ENCODE measurements around the gene CNBD2.
A peak's percentile ranks its signal among the peaks of the same experiment; 100 is the strongest.
"Not testable (repeated sequence)": the region's sequence is repeated elsewhere in the genome, so short reads cannot be mapped to it uniquely, and the experiment has no call there.

The CNBD2 gene

DNA sequence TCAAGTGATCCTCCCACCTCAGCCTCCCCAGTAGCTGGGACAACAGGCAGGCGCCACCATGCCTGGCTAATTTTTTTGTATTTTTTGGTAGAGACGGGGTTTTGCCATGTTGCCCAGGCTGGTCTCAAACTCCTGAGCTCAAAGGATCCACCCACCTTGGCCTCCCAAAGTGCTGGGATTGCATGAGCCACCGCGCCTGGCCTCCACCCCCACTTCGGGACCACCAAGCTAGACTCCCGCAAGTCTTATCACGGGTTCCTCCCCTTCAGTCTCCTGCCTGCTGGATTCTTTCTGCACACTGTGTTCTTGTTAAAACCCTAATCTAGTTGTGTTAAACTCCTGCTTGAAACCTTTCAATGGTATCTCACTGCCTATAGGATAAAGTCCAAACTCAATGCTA is 57.7 kb downstream of the CNBD2 start:
- DNase-seq = not testable (repeated sequence)

DNA sequence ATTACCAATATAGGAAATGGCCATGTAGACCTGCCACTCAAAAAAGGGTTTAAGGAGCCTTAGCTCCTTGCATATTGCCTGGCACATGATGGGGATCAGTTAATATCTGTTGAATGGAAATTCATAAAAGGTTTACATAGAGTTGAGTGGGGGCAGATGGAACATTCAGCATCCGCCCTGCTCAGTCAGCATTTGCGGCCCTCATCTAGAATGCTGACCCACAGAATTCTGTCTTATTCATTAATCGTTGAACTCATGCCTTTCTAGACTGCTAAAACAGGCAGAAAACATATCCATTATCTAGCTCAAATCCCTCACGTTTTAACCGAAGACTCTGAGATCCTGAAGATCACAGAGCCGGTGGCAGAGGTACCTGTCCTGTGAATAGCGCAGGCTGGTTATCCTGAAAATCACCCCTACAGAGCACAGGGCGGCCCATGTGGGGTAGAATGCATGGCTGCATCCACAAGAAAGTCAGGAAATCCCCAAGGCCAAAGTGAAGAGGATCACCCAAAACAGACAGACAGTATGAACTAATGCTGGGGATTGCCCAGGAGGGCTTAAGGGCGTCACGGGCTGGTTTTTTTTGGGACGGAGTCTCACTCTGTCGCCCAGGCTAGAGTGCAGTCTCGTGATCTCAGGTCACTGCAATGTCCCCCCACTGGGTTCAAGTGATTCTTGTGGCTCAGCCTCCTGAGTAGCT is 59.9 kb downstream of the CNBD2 start:
- DNase-seq = no peak

DNA sequence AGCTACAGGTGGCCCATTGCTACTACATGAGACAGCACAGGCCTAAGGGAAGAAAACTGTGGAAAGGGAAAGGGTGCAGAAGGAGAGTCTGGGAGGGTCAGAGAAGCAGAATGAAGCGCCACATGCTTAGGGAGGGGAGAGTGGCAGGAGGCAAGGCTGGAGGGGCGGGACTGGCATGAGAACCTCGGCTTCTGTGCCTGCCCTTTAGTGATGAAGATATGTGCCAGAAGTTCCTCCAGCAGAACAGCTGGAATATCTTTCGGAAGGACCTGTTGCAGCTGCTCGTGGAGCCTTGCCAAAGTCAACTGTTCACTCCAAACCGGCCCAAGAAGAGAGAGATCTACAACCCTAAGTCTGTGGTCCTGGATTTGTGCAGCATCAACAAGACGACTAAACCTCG is 61.8 kb downstream of the CNBD2 start:
- DNase-seq = no peak

DNA sequence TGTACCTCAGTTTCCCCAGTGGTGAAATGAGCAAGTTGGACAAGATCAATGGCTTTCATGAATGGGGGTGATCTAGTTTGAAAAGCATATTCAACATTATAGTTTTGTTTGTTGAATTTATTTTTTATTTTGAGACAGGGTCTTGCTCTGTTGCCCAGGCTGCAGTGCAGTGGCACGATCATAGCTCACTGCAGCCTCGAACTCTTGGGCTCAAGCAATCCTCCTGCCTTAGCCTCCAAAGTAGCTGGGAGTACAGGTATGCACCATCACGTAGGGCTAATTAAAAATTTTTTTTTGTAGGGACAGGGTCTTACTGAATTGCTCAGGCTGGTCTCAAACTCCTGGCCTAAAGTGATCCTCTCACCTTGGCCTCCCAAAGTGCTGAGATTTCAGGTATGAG is 63.4 kb downstream of the CNBD2 start:
- no peak for DNase-seq

DNA sequence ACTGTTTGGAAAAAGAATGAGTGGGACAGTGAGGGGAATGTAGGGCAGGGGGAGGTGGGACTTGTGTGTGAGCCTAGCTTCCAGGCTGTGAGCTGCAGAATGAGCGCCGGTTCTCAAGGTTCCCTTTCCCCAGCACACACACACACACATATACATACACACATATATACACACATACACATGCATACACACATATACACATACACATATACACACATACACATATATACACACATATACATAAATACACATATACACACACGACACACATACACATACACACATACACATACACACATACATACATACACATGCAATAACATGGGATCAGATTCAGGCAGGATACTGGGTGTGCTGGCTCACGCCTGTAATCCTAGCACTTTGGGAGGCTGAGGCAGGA is 66.5 kb downstream of the CNBD2 start:
- DNase-seq = no peak

DNA sequence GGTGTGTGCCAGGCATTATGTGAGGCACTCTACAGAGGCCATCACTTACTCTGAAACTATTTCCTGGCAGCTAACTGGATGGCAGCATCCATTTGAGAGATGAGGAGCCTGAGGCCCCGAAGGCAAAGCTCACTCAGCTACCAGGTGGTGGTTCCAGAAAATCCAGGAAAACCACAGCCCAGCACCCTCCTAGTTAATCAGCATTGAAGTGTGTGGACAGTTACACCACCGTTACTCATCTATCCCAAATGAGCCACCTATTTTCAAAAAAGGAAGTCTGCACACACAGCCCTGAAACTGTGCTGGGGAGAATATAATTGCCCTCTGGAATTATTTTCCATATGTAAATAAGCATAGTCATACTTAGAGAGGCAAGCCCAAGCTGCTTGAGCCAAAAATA is 67.4 kb downstream of the CNBD2 start:
- no peak for DNase-seq

DNA sequence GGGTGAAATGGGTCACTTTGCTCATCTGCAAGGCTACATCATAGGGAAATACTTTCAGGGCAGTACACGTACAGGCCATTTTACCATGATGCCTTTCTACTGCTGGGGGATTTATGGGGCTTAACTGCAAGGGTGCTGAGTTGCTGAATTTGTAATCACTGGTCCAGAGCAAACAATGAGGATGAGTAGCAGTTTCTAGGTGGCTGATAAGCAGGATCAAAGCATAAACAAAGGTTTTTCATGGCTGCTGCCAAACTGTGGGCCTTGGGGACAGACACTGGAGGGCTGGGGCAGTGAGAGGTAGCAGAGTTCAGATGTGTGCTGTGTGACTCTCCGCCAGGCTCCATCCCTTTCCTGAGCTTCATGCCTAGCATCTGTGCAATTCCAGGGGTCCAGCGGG is 68.3 kb downstream of the CNBD2 start:
- no peak for DNase-seq

DNA sequence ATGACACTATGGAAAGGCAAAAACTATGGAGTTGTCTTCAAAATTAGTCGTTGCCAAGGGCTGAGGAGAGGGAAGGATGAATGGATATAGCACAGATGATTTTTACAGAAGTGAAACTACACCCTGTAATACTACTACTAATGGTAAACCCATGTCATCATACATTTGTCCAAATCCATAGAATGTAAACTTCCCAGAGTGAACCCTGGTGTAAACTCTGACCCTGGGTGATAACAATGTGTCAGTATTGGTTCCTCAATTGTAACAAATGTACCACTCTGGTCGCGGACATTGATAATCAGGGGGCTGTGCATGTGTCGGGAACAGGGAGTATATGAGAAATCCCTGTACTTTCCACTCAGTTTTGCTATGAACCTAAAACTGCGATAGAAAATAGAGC is 72.2 kb downstream of the CNBD2 start:
- peak; percentile 25 to 69 for DNase-seq

DNA sequence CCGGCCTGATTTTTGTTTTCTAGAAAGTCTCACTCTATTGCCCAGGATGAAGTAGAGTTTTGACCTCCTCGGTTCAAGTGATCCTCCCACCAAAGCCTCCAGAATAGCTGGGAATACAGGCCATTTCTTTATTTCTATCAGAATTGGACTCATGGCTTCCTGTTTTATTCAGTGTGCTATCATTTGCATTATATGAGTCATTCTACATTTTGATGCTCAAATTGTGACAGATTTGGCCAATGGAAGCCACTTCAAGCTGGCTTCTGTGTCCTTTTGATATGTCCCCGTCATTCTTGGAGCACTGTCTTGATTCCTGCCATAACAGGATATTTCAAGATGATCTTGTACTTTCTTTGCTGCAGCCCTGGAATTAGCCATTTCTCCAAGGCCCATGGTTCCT is 75.1 kb downstream of the CNBD2 start:
- peak in 1 of 2 donors; percentile 12 for DNase-seq

DNA sequence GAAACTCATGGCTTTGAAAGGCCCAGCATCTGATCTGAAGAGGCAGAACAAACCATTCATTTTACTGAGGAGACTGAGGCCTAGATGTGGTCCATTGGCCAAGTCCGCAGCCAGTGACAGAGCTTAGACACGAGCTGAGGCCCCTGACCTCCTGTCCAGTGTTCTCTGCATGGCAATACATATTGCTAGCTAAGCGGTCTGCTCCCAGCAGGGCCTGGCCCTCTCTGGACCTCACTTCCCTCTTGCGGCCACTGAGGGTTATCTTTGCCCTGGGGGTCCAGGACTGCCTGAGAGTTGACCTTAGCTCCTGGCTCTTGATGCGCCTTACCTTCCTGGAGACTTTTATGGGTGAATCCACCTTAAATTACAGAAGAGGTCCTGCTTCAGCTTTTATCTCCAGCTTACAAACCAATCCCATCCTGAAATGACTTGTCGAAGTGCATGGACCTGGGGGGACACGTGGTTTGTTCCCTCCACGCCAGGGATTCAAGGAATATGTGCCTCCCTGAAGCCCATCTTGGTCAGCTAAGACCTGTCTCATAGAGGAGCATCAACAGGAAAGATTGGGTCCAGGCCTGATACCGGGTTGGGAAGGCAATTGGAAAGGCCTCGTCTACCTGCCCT is 75.6 kb downstream of the CNBD2 start:
- DNase-seq = no peak

DNA sequence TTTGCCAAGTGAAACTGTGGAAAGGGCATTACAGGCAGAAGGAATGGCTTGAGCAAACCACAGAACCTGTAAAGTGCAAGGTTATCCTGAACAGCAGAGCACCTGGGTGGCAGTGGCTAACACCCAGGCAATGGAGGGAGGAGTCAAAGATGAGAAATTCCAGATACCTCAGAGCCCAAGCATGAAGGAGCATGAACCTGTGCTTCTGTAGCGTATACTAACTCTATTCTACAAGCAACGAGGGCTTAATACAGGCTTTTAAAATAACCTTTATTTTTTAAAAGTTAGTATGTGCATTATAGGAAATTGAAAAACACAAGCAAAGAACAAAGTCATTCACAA is 77.0 kb downstream of the CNBD2 start:
- no peak for DNase-seq

DNA sequence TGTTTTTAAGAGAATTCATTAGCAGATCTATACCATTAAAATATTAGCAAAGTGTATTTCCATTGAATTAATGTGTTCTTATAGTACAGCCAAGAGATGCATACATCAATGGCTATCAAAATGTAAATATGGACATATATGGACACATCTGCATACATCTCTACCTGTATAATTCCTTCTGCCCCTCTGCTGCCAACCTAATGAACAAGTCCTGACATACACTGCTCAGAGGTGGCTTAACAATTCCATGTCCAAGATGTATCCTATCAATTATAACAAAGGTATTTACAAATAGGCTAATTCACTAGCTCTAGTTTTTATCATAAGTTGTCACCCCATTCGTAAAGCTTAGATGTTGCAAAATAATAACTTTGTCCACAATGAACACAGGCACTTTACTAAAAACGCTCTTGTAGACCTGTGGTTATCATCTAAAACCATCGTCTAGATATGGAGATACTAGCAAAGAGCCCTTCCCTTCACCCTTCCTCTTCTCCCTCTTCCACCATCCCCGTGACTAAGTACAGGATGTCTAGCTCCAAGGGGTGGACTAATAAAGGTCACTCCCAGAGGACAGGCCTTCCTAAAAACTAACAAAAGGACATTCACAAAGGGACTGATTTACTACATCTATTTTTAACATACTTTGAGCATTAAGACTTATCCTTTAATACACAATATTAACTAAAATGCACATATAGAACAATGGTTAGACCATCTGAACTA is 77.8 kb downstream of the CNBD2 start:
- not testable (repeated sequence) for DNase-seq

DNA sequence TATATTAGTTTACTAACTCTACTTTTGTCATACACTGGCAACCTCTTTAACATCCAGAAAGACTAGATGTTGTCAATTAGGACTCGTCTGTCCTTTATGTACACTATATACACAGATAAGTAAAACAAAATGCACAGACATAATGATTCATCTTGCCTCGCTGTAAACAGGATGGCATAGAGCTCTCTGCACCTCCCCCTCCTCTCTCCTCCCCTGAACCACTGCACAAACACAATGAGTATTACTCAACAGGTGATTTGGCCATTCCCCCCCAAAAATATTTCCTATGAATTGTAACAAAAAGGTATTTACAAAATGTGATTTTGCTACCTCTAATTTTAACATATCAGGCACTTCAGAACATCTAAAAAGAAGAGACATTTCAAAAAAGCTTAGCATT is 81.0 kb downstream of the CNBD2 start:
- DNase-seq = not testable (repeated sequence)

DNA sequence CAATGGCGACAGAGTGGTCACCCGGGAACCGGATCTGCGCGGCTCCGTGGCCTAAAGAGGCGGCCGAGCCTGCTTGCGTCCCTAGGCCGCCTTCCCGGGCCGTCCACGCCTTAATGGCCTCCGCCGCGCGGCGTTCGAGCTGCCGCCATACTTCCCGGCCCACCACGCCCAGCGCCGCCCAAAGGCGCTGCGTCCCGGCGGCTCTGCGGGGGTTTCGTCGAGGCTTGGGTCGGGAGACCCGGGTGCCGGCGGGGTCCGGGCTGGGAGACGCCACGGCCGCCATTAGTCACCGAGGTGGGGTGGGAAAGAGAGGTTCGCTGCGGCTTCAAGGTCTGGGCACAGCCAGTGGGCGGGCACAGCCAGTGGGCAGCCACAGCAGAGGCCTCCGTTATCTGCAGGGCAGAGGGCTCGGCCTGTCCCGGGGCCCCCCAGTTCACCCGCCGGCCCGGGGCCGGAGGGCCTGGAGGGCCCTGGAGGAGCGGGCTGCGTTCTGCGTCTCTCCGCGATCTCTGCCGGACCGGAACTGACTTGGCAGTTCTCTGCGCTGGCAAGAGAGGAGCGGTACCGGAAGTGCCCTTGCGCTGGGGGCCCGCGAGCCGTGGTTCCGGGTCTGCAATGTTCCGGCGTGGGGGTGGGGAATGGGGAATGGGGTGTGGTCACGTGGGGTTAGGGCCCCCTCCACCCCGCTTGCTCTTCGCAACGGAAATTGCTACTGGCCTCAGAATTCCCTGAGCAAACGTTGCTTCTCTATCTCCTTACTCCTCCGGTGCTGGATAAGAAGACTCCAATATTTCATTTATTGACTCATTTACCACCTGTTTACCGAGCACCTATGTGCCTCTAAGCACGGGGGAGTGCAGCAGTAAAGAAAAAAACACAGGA is 82.3 kb downstream of the CNBD2 start:
- DNase-seq = peak; percentile 88 to 90

DNA sequence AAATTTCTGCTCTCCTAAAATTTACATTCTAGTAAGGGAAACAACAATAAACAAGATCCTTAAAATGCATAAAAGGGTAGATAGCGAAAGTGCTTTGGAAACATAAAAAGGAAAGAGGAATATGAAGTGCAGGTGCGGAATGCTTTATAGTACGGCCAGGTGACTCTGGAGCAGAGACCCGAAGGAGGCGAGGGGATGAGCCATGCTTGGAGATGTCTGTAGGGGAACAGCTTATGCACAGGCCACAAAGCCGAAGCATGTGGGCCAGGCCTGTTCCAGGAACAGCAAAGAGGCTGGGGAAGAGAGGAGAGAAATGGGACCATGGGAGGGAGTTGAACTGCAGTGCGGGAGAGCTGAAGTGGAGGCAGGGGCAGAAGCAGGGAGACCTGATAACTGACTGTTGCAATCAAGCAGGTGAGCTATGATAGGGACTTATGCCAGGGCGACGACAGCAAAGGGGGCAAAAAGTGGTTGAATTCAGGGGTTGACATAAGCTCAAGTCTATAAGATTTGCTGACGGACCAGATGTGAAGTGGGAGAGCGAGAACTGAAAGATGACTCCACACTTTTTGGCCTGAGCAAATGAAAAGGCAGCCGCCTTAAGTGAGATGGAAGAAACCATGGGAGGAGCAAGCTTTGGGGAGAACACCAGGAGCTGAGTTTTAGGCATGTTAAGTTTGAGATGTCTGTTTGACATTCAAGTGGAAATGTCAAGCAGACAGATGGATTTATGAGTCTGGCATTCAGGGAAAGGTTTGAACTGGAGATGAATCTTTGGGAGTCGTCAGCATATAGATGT is 83.1 kb downstream of the CNBD2 start:
- no peak for DNase-seq

DNA sequence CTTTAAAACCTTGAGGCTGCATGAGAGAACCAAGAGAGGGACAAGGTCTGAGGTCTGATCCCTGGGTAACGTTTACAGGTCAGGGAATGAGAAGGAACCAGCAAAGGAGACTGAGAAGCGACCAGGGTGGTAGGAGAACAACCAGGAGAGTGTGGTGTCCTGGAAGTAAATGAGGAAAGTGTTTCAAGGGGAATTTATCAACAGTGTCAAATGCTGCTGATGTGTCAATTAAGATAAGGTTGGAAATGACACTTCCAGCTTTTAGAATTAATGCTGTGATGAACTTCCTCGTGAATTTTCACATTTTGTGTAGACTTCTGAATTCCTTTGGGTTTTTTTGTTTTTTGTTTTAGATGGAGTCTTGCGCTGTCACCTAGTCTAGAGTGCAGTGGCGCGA is 83.7 kb downstream of the CNBD2 start:
- DNase-seq = no peak

DNA sequence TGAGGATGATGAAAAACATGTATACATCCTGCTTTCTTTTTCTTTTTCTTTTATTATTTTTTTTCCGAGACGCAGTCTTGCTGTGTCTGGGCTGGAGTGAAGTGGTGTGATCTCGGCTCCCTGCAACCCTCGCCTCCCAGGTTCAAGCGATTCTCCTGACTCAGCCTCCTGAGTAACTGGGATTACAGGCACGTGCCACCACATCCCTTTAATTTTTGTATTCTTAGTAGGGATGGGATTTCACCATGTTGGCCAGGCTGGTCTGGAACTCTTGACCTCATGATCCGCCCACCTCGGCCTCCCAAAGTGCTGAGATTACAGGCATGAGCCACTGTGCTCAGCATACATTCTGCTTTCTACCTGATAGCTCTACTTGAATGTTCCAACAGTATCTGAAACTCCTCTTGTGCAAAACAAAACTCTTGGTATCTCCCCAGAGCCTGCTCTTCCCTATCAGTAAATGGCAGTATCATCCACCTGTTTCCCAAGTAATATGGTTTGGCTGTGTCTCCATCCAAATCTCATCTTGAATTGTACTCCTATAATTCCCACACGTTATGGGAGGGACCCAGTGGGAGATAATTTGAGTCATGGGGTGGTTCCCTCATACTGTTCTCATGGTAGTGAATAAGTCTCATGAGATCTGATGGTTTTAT is 85.6 kb downstream of the CNBD2 start:
- DNase-seq = peak; percentile 7 to 18

DNA sequence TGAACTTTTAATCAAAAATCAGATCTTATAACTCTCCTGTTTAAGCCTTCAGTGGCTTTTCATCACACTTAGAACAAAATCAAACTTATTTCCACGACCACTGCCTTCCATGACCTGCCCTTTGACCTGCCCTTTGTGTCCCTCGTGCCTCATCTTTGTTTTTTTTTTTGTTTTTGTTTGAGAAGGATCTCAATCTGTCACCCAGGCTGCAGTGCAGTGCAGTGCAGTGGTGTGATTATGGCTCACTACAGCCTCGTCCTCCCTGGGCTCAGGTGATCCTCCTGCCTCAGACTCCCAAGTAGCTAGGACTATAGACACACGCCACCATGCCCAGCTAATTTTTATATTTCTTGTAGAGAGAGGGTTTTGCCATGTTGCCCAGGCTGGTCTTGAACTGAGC is 86.8 kb downstream of the CNBD2 start:
- DNase-seq = no peak

DNA sequence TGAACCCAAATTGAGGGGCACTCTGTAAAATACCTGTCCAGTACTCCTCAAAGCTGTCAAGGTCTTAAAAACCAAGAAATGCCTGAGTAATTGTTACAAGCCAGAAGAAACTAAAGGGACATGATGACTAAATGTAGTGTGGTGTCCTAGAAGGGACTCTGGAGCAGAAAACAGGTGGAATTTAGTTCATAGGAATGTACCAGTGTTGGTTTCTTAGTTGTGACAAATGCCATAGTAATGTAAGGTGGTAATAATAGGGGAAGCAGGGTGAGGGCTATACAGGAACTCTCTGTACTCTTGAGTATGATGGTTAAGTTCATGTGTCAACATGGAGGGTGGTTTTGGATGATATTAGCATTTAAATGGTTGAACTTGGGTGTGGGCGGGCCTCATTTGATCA is 92.3 kb downstream of the CNBD2 start:
- DNase-seq = no peak

DNA sequence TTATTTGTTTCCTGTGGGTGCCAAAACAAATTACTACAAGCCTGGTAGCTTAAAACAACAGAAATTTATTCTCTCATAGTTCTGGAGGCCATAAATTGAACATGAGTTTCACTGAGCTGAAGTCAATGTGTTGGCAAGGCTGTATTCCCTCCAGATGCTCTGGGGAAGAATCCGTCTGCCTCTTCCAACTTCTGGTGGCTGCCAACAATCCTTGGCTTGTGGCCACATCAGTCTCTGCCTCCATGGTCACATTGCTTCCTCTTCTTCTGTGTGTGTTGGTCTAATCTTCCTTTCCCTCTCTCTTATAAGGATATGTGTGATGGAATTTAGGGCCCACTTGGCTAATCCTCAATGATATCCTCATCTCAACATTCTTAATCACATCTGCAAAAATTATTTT is 93.4 kb downstream of the CNBD2 start:
- no peak for DNase-seq

DNA sequence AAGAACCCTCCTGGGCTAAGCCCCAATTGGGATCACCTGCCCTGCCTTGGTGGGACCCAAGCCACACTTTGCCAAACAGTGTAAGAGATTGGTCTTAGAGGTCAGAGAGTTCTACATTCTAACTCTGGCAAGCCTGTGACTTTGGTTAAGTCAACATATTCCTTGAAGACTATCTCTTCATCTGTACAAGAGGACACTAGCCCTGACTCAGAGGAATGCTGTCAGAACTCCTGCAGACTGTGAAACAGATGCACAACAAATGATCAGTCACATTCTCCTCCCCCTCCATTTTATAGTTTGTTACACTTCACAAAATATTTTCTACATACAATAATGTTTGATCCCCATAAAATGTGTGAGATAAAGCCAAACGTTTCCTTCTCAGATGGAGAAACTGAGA is 94.4 kb downstream of the CNBD2 start:
- no peak for DNase-seq

All from inflammatory macrophage (primary cell).